ENCODE measurements around the gene DSCAML1.

DNA sequence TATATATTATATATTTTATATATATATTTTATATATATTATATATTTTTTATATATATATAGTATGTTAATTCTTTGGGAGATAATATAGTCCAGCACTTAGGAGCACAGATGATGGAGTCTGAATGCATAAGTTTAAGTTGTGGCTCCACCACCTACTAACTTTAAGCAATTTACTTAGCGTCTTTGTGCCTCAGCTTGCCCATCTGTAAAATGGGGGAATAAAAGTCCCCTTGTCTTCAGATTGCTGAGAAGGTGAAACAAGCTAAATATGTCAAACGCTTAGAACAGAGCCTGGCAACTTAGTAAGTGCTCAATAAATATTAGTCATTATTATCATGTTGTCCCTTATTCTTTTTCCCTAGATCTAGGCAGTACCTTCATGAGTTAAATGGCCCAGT, 27.5 kb downstream of the DSCAML1 start:
- TF ChIP-seq POLR2A (conservative IDR thresholded peaks at IDR 0.05) (no peak), POLR2AphosphoS5 (IDR thresholded peaks at IDR 0.05; ENCODE audit: control insufficient read depth, insufficient read depth, low read depth, low read length) (no peak)
- TF ChIP-seq, protein P1, sequence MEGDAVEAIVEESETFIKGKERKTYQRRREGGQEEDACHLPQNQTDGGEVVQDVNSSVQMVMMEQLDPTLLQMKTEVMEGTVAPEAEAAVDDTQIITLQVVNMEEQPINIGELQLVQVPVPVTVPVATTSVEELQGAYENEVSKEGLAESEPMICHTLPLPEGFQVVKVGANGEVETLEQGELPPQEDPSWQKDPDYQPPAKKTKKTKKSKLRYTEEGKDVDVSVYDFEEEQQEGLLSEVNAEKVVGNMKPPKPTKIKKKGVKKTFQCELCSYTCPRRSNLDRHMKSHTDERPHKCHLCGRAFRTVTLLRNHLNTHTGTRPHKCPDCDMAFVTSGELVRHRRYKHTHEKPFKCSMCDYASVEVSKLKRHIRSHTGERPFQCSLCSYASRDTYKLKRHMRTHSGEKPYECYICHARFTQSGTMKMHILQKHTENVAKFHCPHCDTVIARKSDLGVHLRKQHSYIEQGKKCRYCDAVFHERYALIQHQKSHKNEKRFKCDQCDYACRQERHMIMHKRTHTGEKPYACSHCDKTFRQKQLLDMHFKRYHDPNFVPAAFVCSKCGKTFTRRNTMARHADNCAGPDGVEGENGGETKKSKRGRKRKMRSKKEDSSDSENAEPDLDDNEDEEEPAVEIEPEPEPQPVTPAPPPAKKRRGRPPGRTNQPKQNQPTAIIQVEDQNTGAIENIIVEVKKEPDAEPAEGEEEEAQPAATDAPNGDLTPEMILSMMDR (IDR thresholded peaks at IDR 0.05 in 2 of 3, conservative IDR thresholded peaks at IDR 0.05 in 1 of 3; ENCODE audit: insufficient read depth in 2 of 3, low read depth in 1 of 3, low read length in 3 of 3) = no peak

Data from K562 (cell line).